HepG2 (cell line): ENCODE results near the gene TBL2. TPM values are rescaled to one million over a fixed set of nuclear protein-coding genes. Genes with fewer than 3 reads are reported as not detected.

Source experiments
- AHR ChIP-seq: IDR thresholded peaks from 2 replicates; pipeline ENCODE4 v1.6.1; 2018; ENCODE audit warnings: missing genetic modification reagents, missing compliant biosample characterization
- AKAP8 ChIP-seq: sonication (generic); formaldehyde crosslinking; IDR thresholded peaks from 2 replicates; pipeline ENCODE4 v1.5.1; 2020; ENCODE audit warnings: mild to moderate bottlenecking, missing genetic modification reagents
- ASH2L ChIP-seq: fragments of 300-600, 200-600 bp; sonication (generic); IDR thresholded peaks from 2 replicates; pipeline ENCODE4 v1.7.0; 2017; ENCODE audit warnings: low read depth, mild to moderate bottlenecking, moderate library complexity, mixed read lengths, low read length; ENCODE audit not compliant: insufficient read length
- DR1 ChIP-seq: sonication (generic); formaldehyde crosslinking; IDR thresholded peaks from 2 replicates; pipeline ENCODE4 v1.8.0; 2021; ENCODE audit warnings: mild to moderate bottlenecking, missing genetic modification reagents, inconsistent platforms
- ETV6 ChIP-seq: sonication (generic); formaldehyde crosslinking; conservative IDR thresholded peaks from 2 replicates; pipeline ENCODE4 v1.4.0; 2020; ENCODE audit warnings: missing genetic modification reagents
- HES4 ChIP-seq: sonication (generic); formaldehyde crosslinking; IDR thresholded peaks from 2 replicates; pipeline ENCODE4 v1.9.0; 2021; ENCODE audit warnings: mild to moderate bottlenecking, missing genetic modification reagents, borderline replicate concordance
- HIVEP1 ChIP-seq: sonication (generic); formaldehyde crosslinking; IDR thresholded peaks from 2 replicates; pipeline ENCODE4 v1.4.0; 2020; ENCODE audit warnings: mild to moderate bottlenecking, missing genetic modification reagents
- HMG20A ChIP-seq: IDR thresholded peaks from 2 replicates; pipeline ENCODE4 v1.6.1; 2016; ENCODE audit warnings: borderline replicate concordance
- HOXA3 ChIP-seq: sonication (generic); formaldehyde crosslinking; IDR thresholded peaks from 2 replicates; pipeline ENCODE4 v1.5.0; 2020; ENCODE audit warnings: missing genetic modification reagents
- JUN ChIP-seq: sonication (generic); formaldehyde crosslinking; IDR thresholded peaks from 2 replicates; pipeline ENCODE4 v1.4.0; 2020; ENCODE audit warnings: mild to moderate bottlenecking, missing genetic modification reagents
- KAT7 ChIP-seq: IDR thresholded peaks from 2 replicates; pipeline ENCODE4 v1.6.1; 2018; ENCODE audit warnings: borderline replicate concordance, missing compliant biosample characterization
- LRRFIP1 ChIP-seq: sonication (generic); formaldehyde crosslinking; conservative IDR thresholded peaks from 2 replicates; pipeline ENCODE4 v1.4.0; 2020; ENCODE audit warnings: missing genetic modification reagents
- NR2C2 ChIP-seq: sonication (generic); formaldehyde crosslinking; IDR thresholded peaks from 2 replicates; pipeline ENCODE4 v1.4.0; 2020; ENCODE audit warnings: missing genetic modification reagents, mild to moderate bottlenecking, moderate library complexity, borderline replicate concordance
- PAF1 ChIP-seq: IDR thresholded peaks from 2 replicates; pipeline ENCODE4 v1.6.1; 2016; ENCODE audit warnings: missing genetic modification reagents, missing compliant biosample characterization
- POLR2G ChIP-seq: fragments of 200-400 bp; formaldehyde crosslinking; IDR thresholded peaks from 2 replicates; pipeline ENCODE4 v1.6.1; 2018; ENCODE audit warnings: mild to moderate bottlenecking, low read depth, low read length, moderate library complexity
- PRDM10 ChIP-seq: sonication (generic); formaldehyde crosslinking; IDR thresholded peaks from 2 replicates; pipeline ENCODE4 v1.4.0; 2020; ENCODE audit warnings: low read depth, missing genetic modification reagents
- RARG ChIP-seq: sonication (generic); formaldehyde crosslinking; IDR thresholded peaks from 2 replicates; pipeline ENCODE4 v1.4.0; 2020; ENCODE audit warnings: low read depth, mild to moderate bottlenecking, missing genetic modification reagents
- SMAD1 ChIP-seq: sonication (generic); formaldehyde crosslinking; IDR thresholded peaks from 2 replicates; pipeline ENCODE4 v1.4.0; 2020; ENCODE audit warnings: missing genetic modification reagents, low read depth, mild to moderate bottlenecking, borderline replicate concordance
- SPEN ChIP-seq: sonication (generic); formaldehyde crosslinking; IDR thresholded peaks from 2 replicates; pipeline ENCODE4 v1.5.1; 2020; ENCODE audit warnings: low read depth, mild to moderate bottlenecking, missing genetic modification reagents
- ZBTB1 ChIP-seq: sonication (generic); formaldehyde crosslinking; IDR thresholded peaks from 2 replicates; pipeline ENCODE4 v1.4.0; 2020; ENCODE audit warnings: missing genetic modification reagents, borderline replicate concordance
- ZBTB38 ChIP-seq: sonication (generic); formaldehyde crosslinking; IDR thresholded peaks from 2 replicates; pipeline ENCODE4 v1.5.1; 2020; ENCODE audit warnings: mild to moderate bottlenecking, missing genetic modification reagents
- ZFP36L2 ChIP-seq: sonication (generic); formaldehyde crosslinking; IDR thresholded peaks from 2 replicates; pipeline ENCODE4 v1.4.0; 2020; ENCODE audit warnings: missing genetic modification reagents
- ZNF180 ChIP-seq: sonication (generic); formaldehyde crosslinking; IDR thresholded peaks from 2 replicates; pipeline ENCODE4 v1.4.0; 2020; ENCODE audit warnings: low read depth, missing genetic modification reagents, borderline replicate concordance
- ZNF335 ChIP-seq: sonication (generic); formaldehyde crosslinking; IDR thresholded peaks from 2 replicates; pipeline ENCODE4 v1.4.0; 2020; ENCODE audit warnings: missing genetic modification reagents
- ZNF615 ChIP-seq: sonication (generic); formaldehyde crosslinking; IDR thresholded peaks from 2 replicates; pipeline ENCODE4 v1.5.0; 2020; ENCODE audit warnings: mild to moderate bottlenecking, missing genetic modification reagents, borderline replicate concordance
- ZNF713 ChIP-seq: sonication (generic); formaldehyde crosslinking; IDR thresholded peaks from 2 replicates; pipeline ENCODE4 v1.4.0; 2020; ENCODE audit warnings: mild to moderate bottlenecking, missing genetic modification reagents
- ZNF75D ChIP-seq: sonication (generic); formaldehyde crosslinking; IDR thresholded peaks from 2 replicates; pipeline ENCODE4 v1.8.1; 2023; ENCODE audit warnings: missing genetic modification reagents, mild to moderate bottlenecking, borderline replicate concordance
- ZNF816 ChIP-seq: sonication (generic); formaldehyde crosslinking; IDR thresholded peaks from 2 replicates; pipeline ENCODE4 v1.8.0; 2022; ENCODE audit warnings: missing genetic modification reagents, mild to moderate bottlenecking, borderline replicate concordance
- polyA plus RNA-seq, 8 experiments: library from polyadenylated mRNA; depleted of rRNA in 3 of 8; stranded (reverse) in 7 of 8; unstranded in 1 of 8; fragments of >200 nt; fragmentation: Illumina TruSeq in 4 of 8; extraction: Trizol in 4 of 8; gene quantifications; 2 replicates each; pipeline versions ENCODE4 v1.2.1 to v1.2.3, GENCODE V29; 2011 to 2016; ENCODE audit warnings: low read depth in 4 of 8, missing spikeins in 1 of 8, mixed read lengths in 1 of 8; ENCODE audit not compliant: insufficient read depth in 1 of 8
- total RNA-seq, 5 experiments: library from RNA; depleted of rRNA; stranded (reverse); fragments of >200 nt; fragmentation: Illumina TruSeq; extraction: Trizol; gene quantifications; 2 replicates each; pipeline ENCODE4 v1.2.3, GENCODE V29; 2016; ENCODE audit warnings: low read depth in 1 of 5

Gene TBL2
- total and polyA plus RNA-seq, 2 of the 13 experiments (the other 11 are each of a cell fraction or from before 2014, with no cell fraction given): 43.4 to 47.2 TPM

- no peak for TF ChIP-seq PRDM10 (CRISPR knock-in tag)
- TF ChIP-seq KAT7 (CRISPR knock-in tag): no peak
- TF ChIP-seq NR2C2: 0 out of 2 replicates have a peak, but pooled peaks have one; percentile 31
- TF ChIP-seq PAF1 (CRISPR knock-in tag): no peak
- no peak for TF ChIP-seq SMAD1
- no peak for TF ChIP-seq ZNF713
- no peak for TF ChIP-seq HES4 (CRISPR knock-in tag)
- TF ChIP-seq ASH2L: no peak
- TF ChIP-seq ZNF615 (CRISPR knock-in tag): no peak
- TF ChIP-seq POLR2G: no peak
- no peak for TF ChIP-seq ZFP36L2
- TF ChIP-seq AKAP8: no peak
- no peak for TF ChIP-seq HIVEP1 (CRISPR knock-in tag)
- TF ChIP-seq ZNF335: no peak
- TF ChIP-seq ZBTB38 (CRISPR knock-in tag): peak; percentile 86
- TF ChIP-seq ZNF75D (CRISPR knock-in tag): no peak
- TF ChIP-seq ETV6: no peak
- no peak for TF ChIP-seq DR1 (CRISPR knock-in tag)
- TF ChIP-seq HOXA3 (CRISPR knock-in tag): peak; percentile 32; the same call in 1 of the 2 replicates
- TF ChIP-seq LRRFIP1: no peak
- no peak for TF ChIP-seq AHR
- no peak for TF ChIP-seq ZNF180 (CRISPR knock-in tag)
- TF ChIP-seq HMG20A (CRISPR knock-in tag): no peak
- no peak for TF ChIP-seq RARG (CRISPR knock-in tag)
- TF ChIP-seq ZBTB1 (CRISPR knock-in tag): no peak
- no peak for TF ChIP-seq JUN (CRISPR knock-in tag)
- peak; percentile 38; the same call in 1 of the 2 replicates for TF ChIP-seq SPEN
- no peak for TF ChIP-seq ZNF816
These were observed 44.6 kb downstream of the TBL2 start (continued) for GRCh38 chr7:73533742-73534141.
